Islet of Langerhans (tissue), 1 donor: ENCODE measurements around the gene LDLRAD3.
"Not testable (repeated sequence)": the region's sequence is repeated elsewhere in the genome, so short reads cannot be mapped to it uniquely, and the experiment has no call there.

ENCODE experiments used
- FAIRE-seq: peaks from one replicate; lab custom pipeline; 2011; peaks lifted over from hg19 to GRCh38; lab: Jason Lieb, UNC

LDLRAD3 gene

GRCh38 chr11:36164506-36165250 lies 220.8 kb downstream of the LDLRAD3 start:
- no peak for FAIRE-seq

GRCh38 chr11:36165621-36166397 lies 221.9 kb downstream of the LDLRAD3 start:
- no peak for FAIRE-seq

GRCh38 chr11:36167073-36167472 lies 223.2 kb downstream of the LDLRAD3 start:
- FAIRE-seq: no peak

GRCh38 chr11:36167729-36168128 lies 223.9 kb downstream of the LDLRAD3 start:
- no peak for FAIRE-seq

- no peak for FAIRE-seq
Observed at GRCh38 chr11:36177836-36178235, 234.0 kb downstream of the LDLRAD3 start.

- no peak for FAIRE-seq
Observed at GRCh38 chr11:36186340-36187175, 242.7 kb downstream of the LDLRAD3 start.

- no peak for FAIRE-seq
Observed at GRCh38 chr11:36187622-36188021, 243.8 kb downstream of the LDLRAD3 start.

- not testable (repeated sequence) for FAIRE-seq
Observed at GRCh38 chr11:36189735-36190134, 245.9 kb downstream of the LDLRAD3 start.

GRCh38 chr11:36191941-36192340 lies 248.1 kb downstream of the LDLRAD3 start:
- FAIRE-seq: no peak

GRCh38 chr11:36192425-36193289 lies 248.8 kb downstream of the LDLRAD3 start:
- FAIRE-seq: no peak

GRCh38 chr11:36193290-36193619 lies 249.4 kb downstream of the LDLRAD3 start:
- no peak for FAIRE-seq

- FAIRE-seq: no peak
Observed at GRCh38 chr11:36193721-36194120, 249.9 kb downstream of the LDLRAD3 start.

GRCh38 chr11:36195496-36196354 lies 251.9 kb downstream of the LDLRAD3 start:
- FAIRE-seq: no peak

GRCh38 chr11:36196411-36196998 lies 252.6 kb downstream of the LDLRAD3 start:
- FAIRE-seq: no peak

- no peak for FAIRE-seq
Observed at GRCh38 chr11:36201411-36201810, 257.5 kb downstream of the LDLRAD3 start.

- no peak for FAIRE-seq
Observed at GRCh38 chr11:36205536-36205935, 261.7 kb downstream of the LDLRAD3 start.

- no peak for FAIRE-seq
Observed at GRCh38 chr11:36210529-36210928, 266.7 kb downstream of the LDLRAD3 start.

GRCh38 chr11:36211761-36212430 lies 268.0 kb downstream of the LDLRAD3 start:
- FAIRE-seq: no peak

GRCh38 chr11:36212564-36213392 lies 268.9 kb downstream of the LDLRAD3 start:
- FAIRE-seq: no peak
